Stimulated activated effector memory CD8-positive, alpha-beta T cell treated with anti-CD3 and anti-CD28 coated beads, Interleukin-12 subunit alpha, Interleukin-12 subunit beta, amount 100 ng/mL, for 72 hours (primary cell): Measurements from ENCODE around the gene RAB30.

ENCODE experiments used
- ATAC-seq: fragments of 150-1000 bp; cut with Tn5 transposase; 2 replicates; pipeline ENCODE4 v1.10.0; 2021
- DNase-seq, 2 donors: peaks; one replicate each; pipeline ENCODE4 v3.0.0; 2021 to 2022; ENCODE audit warnings: low spot score in 2 of 2
- H3K27ac Mint-ChIP-seq: one replicate; pipeline ENCODE4 v1.8.0; 2022; ENCODE audit warnings: mild to moderate bottlenecking, mixed read lengths
- H3K36me3 Mint-ChIP-seq: one replicate; pipeline ENCODE4 v1.8.0; 2022; ENCODE audit warnings: mild to moderate bottlenecking, mixed read lengths
- H3K4me1 Mint-ChIP-seq: one replicate; pipeline ENCODE4 v1.8.0; 2022; ENCODE audit warnings: mixed read lengths
- H3K4me3 Mint-ChIP-seq: one replicate; pipeline ENCODE4 v1.8.0; 2022; ENCODE audit warnings: mild to moderate bottlenecking, mixed read lengths
- H3K9me3 Mint-ChIP-seq: one replicate; pipeline ENCODE4 v1.8.0; 2022; ENCODE audit warnings: mixed read lengths

Gene RAB30

DNA sequence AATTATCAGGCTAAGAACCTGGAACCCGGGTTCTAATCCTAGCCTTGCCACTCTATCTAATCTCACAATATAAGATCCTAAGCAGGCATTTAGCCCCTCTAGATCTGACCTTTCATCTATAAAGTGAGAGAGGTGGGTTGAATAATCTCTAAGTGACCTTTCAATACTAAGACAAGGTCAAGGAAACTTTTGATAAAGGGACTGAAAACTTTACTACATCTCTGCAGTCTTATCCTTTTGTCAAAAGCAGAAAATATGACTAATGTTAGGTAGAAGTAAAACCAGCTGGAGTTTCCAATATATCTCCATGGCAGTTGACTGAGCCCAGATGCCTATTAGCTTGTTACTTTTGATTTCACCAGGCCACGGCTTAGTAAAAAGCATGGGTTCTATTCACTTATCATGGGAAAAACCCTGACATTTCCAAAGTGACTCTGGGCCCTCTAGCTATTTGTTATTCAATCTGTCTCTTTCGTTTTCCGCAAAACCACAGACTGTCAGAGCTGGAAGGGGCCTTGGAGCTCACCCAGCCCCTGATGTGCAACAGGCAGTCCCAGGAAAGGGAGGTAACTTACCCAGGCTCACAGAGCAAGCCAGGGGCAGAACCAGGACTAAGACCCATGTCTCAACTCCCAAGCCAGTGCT, 75.8 kb downstream of the RAB30 start:
- DNase-seq (no peak), ATAC-seq (peak; percentile 72)
- H3K4me1 Mint-ChIP-seq, result peaks cover 31% of the 10 kb centered on the region
- peak overlapping the region; percentile 52 for H3K27ac Mint-ChIP-seq
- H3K4me3 Mint-ChIP-seq, result peak overlapping the region; percentile 6
- H3K36me3 Mint-ChIP-seq, result no peaks in the 10 kb centered on the region
- H3K9me3 Mint-ChIP-seq, result no peaks in the 10 kb centered on the region

DNA sequence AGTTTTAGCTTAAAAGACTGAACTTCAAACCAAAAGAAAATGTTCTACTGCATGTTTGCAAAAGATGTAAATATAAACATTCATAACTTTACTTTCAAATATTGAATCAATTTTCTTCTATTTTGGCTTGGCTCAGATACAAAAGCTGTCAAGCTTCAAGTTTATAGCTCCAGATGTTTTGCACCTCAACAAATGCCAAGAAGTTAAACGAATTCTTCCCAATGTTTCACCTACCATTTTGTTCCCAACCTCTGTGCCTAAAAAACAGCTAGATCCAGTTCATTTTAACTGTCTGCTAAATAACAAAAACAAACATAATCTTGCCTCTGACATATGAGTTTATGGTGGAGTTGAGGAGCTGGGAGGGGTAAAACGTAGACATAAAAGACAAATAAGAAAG, 76.5 kb downstream of the RAB30 start:
- H3K4me3 Mint-ChIP-seq, result no peak overlapping the region
- H3K36me3 Mint-ChIP-seq, result no peaks in the 10 kb centered on the region
- ATAC-seq (no peak), DNase-seq (no peak)
- H3K27ac Mint-ChIP-seq, result no peak overlapping the region
- no peaks in the 10 kb centered on the region for H3K9me3 Mint-ChIP-seq
- peaks cover 31% of the 10 kb centered on the region for H3K4me1 Mint-ChIP-seq

DNA sequence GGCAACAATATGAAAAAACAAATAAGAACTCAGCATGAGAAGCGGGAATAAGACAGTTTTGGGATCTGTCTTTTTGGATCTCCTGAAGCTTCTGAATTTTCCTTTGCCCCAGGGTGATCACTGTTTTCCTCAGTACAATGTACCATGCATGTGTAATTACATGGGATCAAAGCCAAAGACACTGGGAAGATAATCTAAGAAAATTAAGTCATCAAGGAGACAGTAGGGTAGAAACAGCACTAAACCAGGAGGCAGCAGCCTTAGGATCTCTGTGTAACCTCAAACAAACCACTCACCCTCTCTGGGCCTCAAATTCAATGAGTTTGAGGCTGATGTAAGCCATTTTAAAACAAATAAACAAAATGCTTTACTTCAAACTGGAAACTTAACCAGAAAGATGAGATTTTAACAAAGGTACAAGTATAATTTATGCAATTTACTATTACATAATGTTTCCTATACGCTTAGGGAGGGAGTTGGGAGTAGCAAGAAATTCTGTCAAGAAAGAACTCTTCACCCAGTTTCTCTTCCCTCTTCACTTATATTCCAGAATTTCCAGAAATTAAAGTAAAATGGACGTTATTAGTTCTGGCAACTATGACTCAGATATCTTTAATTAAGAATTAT, 77.0 kb downstream of the RAB30 start:
- no peak overlapping the region for H3K27ac Mint-ChIP-seq
- no peak for DNase-seq
- H3K9me3 Mint-ChIP-seq, result no peaks in the 10 kb centered on the region
- no peaks in the 10 kb centered on the region for H3K36me3 Mint-ChIP-seq
- ATAC-seq, result no peak
- H3K4me1 Mint-ChIP-seq, result peaks cover 31% of the 10 kb centered on the region
- no peak overlapping the region for H3K4me3 Mint-ChIP-seq

DNA sequence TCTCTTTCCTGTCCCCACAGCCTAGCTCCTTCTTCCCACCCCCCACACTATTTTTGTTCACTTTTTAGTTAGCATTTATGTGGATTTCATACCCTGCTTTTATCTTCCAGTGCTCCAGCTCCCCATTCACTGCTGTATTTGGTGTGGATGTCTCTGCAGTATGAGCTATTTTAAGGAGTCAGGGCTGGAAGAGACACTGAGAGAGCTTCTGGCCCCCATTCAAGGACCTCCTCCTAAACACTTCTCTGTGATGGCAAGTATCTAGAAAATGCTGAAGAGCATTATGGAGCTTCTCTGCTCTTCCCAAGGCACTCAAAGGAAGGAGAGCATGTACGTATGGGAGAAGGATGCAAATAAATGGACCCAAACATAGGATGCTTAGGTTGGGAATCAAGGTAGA, 79.5 kb downstream of the RAB30 start:
- ATAC-seq (no peak), DNase-seq (no peak)
- Mint-ChIP-seq H3K27ac (no peak overlapping the region), H3K9me3 (no peaks in the 10 kb centered on the region), H3K4me3 (no peak overlapping the region), H3K36me3 (no peaks in the 10 kb centered on the region), H3K4me1 (peaks cover 24% of the 10 kb centered on the region)

DNA sequence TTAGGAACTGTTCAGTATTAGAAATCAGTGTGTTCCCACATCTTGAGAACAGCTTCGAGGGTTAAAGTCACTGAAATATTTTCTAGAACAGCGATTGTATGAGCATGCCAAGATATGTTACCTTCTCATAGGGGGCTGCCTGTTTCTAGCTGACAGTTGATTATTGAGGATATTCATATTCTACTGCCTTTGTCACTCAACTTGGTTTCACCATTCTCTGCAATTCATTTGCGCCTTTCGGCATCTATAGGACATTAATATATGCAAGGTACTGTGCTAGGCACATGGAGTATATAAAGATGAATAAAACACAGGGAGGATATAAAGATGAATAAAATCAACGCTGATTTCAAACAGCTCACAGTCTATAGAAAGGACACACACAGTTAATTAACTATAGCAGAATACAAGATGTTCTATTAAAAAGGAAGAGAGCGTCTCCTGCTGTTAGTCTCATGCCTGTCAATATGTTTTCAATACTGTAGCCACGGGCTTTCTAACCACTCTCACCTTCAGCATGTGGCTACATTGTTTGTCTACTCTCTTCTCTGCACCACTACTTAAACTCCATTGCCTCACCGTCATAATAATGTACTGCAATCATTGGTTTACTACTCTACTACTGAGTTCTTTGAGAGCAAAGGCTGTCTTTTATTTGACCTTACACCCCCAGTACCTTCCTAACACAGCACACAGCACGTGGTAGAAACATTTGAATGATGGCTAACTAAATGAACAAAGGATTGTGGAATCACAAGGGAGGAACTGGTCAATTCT, 81.9 kb downstream of the RAB30 start:
- ATAC-seq (no peak), DNase-seq (no peak)
- Mint-ChIP-seq H3K4me1 (peaks cover 14% of the 10 kb centered on the region), H3K36me3 (peaks cover 10% of the 10 kb centered on the region), H3K27ac (no peak overlapping the region), H3K9me3 (no peaks in the 10 kb centered on the region), H3K4me3 (no peak overlapping the region)

DNA sequence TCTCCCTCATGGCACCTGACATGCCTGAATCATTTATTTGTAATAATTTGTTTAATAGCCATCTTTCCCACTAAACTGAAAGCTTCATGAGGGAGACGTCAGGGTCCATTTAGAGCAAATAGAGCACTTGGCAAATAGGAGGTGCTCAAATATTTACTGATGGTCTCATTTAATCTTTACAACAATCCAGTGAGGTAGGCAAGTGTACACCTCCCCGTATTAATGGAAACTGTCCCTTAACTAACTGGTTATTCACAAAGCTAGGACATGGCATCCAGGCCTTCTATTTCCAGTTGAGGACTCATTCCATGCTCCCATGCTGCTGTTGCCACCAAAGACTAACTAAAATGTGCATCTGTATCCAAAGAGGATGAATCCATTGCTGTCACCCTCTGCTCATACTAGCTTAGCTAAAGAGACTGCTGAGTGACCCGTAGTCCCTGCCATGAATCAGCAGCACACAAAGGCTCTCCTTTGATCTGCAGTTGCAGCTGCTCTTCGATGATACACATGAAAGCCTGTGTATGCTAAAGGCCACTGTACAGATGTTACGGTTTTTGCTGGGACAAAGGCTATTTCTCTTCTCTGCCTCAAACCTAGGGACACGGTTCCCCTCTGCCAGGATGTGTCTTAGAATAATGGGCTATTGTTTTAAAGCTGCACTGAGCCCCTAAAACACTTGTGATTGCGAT, 82.6 kb downstream of the RAB30 start:
- H3K4me3 Mint-ChIP-seq, result no peak overlapping the region
- H3K4me1 Mint-ChIP-seq, result peaks cover 9% of the 10 kb centered on the region
- H3K27ac Mint-ChIP-seq, result no peak overlapping the region
- peaks cover 14% of the 10 kb centered on the region for H3K36me3 Mint-ChIP-seq
- H3K9me3 Mint-ChIP-seq, result no peaks in the 10 kb centered on the region
- DNase-seq (no peak), ATAC-seq (no peak)

DNA sequence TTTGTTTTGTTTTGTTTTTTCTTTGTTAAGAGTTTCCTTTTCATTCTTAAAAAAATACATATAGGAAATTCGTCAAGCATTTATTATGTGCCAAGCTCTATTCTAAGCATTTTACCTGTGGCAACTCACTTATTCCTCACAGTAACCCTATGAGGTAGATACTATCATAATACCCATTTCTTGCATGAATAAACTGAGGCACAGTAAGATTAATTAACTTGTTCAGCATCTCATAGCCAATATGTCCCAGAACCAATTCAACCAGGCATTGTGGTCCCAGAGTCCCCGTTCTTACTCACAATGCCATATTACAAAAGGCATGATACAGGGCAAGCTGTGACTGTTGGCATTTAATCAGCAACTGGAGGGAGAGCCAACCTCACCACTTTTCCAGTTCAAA, 83.7 kb downstream of the RAB30 start:
- Mint-ChIP-seq H3K27ac (no peak overlapping the region), H3K9me3 (no peaks in the 10 kb centered on the region), H3K36me3 (peaks cover 18% of the 10 kb centered on the region), H3K4me1 (peaks cover 7% of the 10 kb centered on the region), H3K4me3 (no peak overlapping the region)
- no peak for DNase-seq
- no peak for ATAC-seq

DNA sequence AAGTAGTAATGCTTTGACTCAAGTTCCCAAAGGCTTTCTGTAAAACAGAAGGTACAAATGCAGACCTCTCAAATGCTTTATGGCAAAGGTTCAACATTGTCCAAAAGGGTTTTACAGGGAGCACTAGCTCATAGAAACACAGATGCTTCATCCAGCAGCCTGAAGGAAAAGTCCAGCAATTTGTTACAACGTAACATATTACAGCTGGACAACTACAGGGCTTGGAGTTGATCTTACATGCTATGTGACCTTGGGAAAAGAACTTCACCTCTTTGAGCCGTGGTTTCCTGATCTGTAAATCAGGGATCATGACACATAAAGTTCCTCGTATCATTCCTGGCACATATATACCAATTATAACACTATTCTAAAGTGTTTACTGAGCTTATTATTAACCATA, 85.3 kb downstream of the RAB30 start:
- Mint-ChIP-seq H3K9me3 (no peaks in the 10 kb centered on the region), H3K36me3 (peaks cover 25% of the 10 kb centered on the region), H3K4me1 (peaks cover 7% of the 10 kb centered on the region), H3K27ac (no peak overlapping the region), H3K4me3 (no peak overlapping the region)
- DNase-seq, result no peak
- no peak for ATAC-seq

DNA sequence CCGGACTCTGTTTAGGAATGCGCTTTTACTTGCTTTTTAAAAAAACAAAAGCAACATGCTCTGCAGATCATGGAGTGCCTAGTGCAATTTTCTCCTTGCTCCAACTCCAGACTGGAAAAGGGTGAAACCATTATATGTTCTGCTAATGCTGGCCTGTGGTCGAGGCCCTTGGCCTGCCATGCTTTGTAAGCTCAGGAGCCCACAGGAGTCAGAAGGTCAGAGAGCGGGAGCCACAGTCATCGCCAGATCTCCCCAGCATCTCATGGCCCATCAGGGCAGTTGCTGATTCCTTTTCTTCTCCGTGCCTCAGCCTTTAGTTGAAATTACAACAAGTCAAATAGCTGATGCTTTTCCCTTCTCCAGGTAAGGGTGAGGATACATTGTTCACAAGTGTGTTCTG, 89.8 kb downstream of the RAB30 start:
- no peak overlapping the region for H3K4me3 Mint-ChIP-seq
- peaks cover 29% of the 10 kb centered on the region for H3K36me3 Mint-ChIP-seq
- H3K9me3 Mint-ChIP-seq, result no peaks in the 10 kb centered on the region
- ATAC-seq (no peak), DNase-seq (no peak)
- H3K4me1 Mint-ChIP-seq, result peaks cover 33% of the 10 kb centered on the region
- H3K27ac Mint-ChIP-seq, result no peak overlapping the region

DNA sequence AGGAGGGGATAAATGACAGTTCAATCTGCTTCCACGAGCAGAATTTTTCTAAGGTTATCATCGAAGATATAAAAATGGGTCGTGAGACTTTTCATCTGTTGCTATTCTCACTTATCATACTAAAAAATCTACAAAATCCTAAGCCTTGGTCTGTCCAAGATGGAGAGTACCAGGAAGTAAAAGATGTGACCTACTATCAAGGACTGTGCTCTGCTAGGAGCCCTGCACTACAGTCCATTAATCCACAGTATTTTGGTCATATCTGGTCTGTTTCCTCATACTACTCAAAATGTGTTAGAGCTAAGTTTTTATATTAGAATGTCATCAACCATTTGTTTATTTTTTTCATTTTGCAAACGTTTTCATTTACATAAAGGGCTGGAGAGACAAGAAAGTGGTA, 90.8 kb downstream of the RAB30 start:
- ATAC-seq (no peak), DNase-seq (no peak)
- Mint-ChIP-seq H3K27ac (no peak overlapping the region), H3K9me3 (no peaks in the 10 kb centered on the region), H3K4me1 (peaks cover 33% of the 10 kb centered on the region), H3K36me3 (peaks cover 29% of the 10 kb centered on the region), H3K4me3 (no peak overlapping the region)

DNA sequence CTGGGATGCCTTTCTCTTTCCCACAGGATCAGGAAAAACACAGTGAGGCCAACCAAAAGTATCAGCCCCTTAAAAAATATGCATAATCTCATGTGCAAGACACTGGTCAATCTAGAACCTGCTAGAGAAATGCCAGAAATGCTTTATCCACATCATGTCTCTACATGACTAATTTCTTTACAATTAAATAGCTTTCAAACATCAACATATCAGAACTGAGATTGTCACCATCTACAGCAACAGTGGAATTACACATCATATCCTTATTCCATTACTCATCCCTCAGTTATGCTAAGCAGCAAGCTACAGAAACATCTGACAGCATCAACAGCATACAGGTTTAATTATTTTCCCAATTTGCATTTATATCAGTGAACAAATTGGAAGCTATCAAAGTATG, 91.4 kb downstream of the RAB30 start:
- Mint-ChIP-seq H3K27ac (no peak overlapping the region), H3K4me3 (no peak overlapping the region), H3K4me1 (peaks cover 33% of the 10 kb centered on the region), H3K9me3 (no peaks in the 10 kb centered on the region), H3K36me3 (peaks cover 23% of the 10 kb centered on the region)
- ATAC-seq (peak; percentile 95), DNase-seq (no peak)

DNA sequence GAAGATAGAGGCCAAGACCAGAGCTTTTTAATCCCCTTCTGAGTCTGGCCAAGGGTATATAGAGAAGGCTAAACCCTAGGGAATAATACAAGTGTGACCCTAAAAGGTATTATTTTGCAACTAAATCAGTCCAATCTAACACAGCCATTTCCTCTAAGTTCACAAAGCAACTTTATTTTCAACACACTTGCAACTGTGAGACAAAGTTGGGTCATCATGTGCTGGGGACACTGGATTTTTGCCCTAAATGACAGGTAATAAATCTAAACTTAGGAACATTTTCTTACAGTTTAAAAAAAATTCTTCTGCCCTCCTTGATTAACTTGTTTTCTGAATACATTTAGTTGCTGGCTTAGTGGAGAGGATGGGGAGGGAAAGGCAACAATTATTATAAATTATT, 91.9 kb downstream of the RAB30 start:
- no peaks in the 10 kb centered on the region for H3K9me3 Mint-ChIP-seq
- ATAC-seq, result no peak
- H3K36me3 Mint-ChIP-seq, result peaks cover 19% of the 10 kb centered on the region
- peaks cover 33% of the 10 kb centered on the region for H3K4me1 Mint-ChIP-seq
- DNase-seq, result no peak
- H3K27ac Mint-ChIP-seq, result no peak overlapping the region
- H3K4me3 Mint-ChIP-seq, result no peak overlapping the region

DNA sequence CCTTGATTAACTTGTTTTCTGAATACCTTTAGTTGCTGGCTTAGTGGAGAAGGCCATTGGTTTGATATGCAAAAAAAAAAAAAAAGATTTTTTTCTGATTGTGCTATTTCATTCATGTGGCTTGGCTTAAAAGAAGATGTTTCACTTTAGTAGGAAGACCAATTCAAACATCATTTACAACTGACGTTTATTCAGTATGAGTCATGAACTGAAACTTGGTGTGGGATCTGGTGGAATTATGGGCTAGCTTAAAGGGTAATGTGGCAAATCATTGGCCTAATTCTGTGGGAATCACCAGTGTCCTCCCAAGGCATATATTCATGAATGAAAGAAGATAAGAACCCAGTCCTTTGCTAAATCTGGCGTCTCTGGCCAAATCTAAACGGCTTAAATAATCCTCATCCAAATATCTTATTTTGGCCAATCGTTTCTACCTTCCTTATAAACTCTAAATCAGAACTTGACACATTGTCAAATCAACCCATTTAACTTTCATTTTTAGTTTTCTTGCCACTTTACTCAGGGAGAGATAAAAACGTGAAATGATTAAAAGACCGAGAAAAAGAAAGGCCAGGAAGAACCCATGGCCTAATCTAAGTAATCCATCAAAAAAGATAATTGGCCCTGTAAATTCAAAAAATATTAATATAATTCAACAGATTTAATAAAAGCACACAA, 93.1 kb downstream of the RAB30 start:
- Mint-ChIP-seq H3K4me3 (peak overlapping the region; percentile 29), H3K27ac (peak overlapping the region; percentile 46), H3K9me3 (no peaks in the 10 kb centered on the region), H3K4me1 (peaks cover 33% of the 10 kb centered on the region), H3K36me3 (peaks cover 11% of the 10 kb centered on the region)
- DNase-seq, result peak in 1 of 2 donors; percentile 66
- peak; percentile 78 for ATAC-seq

DNA sequence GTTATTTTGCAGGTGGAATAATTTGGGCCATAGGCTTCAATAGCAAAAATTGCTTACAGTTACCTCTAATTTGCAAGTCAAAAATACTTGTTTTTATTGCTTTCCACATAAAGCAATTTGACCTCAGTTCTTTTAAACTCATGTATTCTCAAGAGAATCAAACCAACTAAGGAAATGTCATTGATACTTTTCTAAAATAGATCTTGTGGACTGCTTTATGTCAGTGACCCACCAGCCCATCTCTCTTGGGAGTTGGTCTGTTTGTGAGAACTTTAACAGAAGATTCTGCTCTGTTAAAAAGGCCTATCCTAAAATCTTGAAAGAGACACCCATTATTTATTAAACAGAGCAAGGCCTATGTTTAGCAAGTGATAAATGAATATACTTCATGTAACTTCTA, 94.9 kb downstream of the RAB30 start:
- H3K4me3 Mint-ChIP-seq, result no peak overlapping the region

DNA sequence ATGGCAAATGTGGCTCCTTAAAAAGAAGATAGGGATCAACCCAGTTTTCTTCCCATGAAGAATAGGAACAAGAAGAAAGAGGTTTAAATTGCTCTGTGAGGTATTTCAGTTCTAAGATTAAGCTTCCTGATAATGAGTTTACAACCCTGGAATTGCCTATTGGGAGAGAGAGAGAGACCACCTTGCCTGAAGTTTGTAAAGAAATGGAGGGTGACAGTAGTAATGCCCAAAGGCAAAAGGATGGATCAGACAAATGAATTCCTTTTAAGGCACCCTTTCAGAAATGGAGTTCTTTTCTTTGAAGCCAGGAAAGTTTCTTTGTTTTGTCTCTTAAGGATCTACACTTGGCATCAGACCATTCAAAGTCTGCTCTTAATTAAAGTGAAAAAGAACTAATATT, 95.8 kb downstream of the RAB30 start:
- no peak for DNase-seq
- peaks cover 45% of the 10 kb centered on the region for H3K4me1 Mint-ChIP-seq

More for the DNA sequence above, 94.9 kb downstream of the RAB30 start:
- DNase-seq (no peak), ATAC-seq (no peak)
- H3K9me3 Mint-ChIP-seq, result no peaks in the 10 kb centered on the region
- peaks cover 40% of the 10 kb centered on the region for H3K4me1 Mint-ChIP-seq
- H3K36me3 Mint-ChIP-seq, result peaks cover 7% of the 10 kb centered on the region
- H3K27ac Mint-ChIP-seq, result no peak overlapping the region

More for the DNA sequence above, 95.8 kb downstream of the RAB30 start:
- Mint-ChIP-seq H3K9me3 (no peaks in the 10 kb centered on the region), H3K27ac (no peak overlapping the region), H3K36me3 (no peaks in the 10 kb centered on the region), H3K4me3 (no peak overlapping the region)
- no peak for ATAC-seq
